ENCODE measurements around the gene PLEKHG3.

- no peak for TF ChIP-seq CTCF (IDR thresholded peaks at IDR 0.05; ENCODE audit: low read length)
- TF ChIP-seq EZH2 (optimal IDR thresholded peaks at IDR 0.05; ENCODE audit: low read depth, low read length): no peak
Observed at GRCh38 chr14:64654901-64655300, 49.3 kb upstream of the PLEKHG3 start.

Data from MM.1S (cell line).